ENCODE data around the gene CASP10. TPM values are rescaled to one million over a fixed set of nuclear protein-coding genes. Genes with fewer than 3 reads are reported as not detected.

The CASP10 gene
- total RNA-seq, 1 donor from 2014 or later: 7.8 TPM

DNA sequence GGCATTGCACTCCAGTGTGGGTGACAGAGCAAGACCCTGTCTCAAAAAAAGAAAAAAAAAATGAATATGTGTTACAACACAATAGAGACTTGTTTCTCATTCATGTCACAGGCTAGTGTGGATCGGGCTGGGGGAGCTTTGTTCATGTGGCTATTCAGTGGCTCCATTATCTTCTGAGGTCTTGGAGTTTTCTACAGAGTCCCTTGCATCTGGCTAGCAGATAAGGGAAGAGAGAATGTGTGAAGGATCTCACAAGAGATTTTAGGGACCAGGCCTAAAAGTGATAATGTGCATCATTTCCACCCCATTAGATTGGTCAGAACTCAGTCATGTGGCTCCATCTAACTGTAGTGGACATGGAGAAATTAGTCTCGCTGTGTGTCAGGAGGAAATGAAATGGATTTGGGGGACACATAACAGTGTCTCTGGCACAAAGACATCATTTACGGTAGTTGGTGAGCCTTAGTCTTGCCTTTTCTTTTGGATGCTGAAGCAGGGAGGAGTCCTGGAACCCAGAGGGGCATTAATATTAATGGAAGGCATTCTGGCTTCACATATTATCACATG is 32.4 kb upstream of the CASP10 start:
- H3K27ac ChIP-seq: peak overlapping the region; percentile 67 to 71
- no peaks in the 10 kb centered on the region for H3K9me3 ChIP-seq
- no peak overlapping the region for H3K4me3 ChIP-seq
- no peaks in the 10 kb centered on the region for H3K27me3 ChIP-seq
- TF ChIP-seq, protein P1, sequence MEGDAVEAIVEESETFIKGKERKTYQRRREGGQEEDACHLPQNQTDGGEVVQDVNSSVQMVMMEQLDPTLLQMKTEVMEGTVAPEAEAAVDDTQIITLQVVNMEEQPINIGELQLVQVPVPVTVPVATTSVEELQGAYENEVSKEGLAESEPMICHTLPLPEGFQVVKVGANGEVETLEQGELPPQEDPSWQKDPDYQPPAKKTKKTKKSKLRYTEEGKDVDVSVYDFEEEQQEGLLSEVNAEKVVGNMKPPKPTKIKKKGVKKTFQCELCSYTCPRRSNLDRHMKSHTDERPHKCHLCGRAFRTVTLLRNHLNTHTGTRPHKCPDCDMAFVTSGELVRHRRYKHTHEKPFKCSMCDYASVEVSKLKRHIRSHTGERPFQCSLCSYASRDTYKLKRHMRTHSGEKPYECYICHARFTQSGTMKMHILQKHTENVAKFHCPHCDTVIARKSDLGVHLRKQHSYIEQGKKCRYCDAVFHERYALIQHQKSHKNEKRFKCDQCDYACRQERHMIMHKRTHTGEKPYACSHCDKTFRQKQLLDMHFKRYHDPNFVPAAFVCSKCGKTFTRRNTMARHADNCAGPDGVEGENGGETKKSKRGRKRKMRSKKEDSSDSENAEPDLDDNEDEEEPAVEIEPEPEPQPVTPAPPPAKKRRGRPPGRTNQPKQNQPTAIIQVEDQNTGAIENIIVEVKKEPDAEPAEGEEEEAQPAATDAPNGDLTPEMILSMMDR (IDR thresholded peaks at IDR 0.05): no peak
- DNase-seq (ENCODE audit: low spot score in 2 of 2): no peak
- H3K4me1 ChIP-seq: peaks cover 4 to 16% of the 10 kb centered on the region in 2 donors
- intact Hi-C loops (cut with DNase I): loop anchor here (5.0 kb wide), 1 partner anchor 33 kb away; the partner anchor contains the start of gene CFLAR
- H3K36me3 ChIP-seq: peaks cover 52 to 78% of the 10 kb centered on the region in 2 donors

DNA sequence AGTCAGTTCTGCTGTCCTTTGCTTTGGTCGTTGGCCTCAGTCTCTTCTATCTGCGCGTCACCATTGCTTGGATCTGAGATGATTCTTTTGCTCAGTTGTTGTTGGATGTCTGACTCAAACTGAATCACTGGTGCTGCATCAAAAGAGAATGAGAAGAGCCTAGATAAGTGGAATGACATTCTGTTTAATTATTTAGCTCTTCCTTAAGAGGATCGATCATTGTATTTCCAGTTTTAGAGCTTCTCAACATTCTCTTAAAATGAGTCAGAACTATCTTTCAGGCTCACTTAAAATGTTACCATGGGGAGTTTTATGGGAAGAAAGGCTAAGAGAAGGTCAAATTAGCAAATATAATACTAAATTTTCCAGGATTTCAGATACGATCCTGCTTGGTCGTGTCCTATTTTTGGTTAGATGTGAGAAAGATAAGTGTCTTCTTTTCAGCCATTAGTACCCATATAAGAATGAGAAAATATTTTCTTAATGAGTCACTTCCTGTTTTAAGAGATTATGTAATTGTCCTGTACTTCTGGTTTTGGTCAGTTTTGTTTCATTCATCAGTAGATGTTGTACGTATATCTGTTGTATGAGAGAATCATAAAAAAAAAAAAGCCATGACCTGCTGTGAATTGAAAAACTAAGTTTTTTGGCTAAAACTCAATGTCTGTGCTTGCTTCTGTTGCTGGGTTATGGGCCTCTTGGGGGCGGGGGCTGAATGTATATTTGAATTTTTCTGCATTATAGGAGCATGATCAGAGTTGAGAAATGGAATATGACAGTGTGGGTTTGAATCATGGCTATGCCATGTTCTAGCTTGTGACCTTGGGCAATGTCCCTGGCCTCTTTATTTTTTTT is 31.6 kb upstream of the CASP10 start:
- H3K27me3 ChIP-seq: no peaks in the 10 kb centered on the region
- peak overlapping the region; percentile 67 to 71 for H3K27ac ChIP-seq
- no peak overlapping the region for H3K4me3 ChIP-seq
- TF ChIP-seq, protein P1 (IDR thresholded peaks at IDR 0.05): no peak
- DNase-seq (ENCODE audit: low spot score in 2 of 2): no peak
- peaks cover 4 to 16% of the 10 kb centered on the region in 2 donors for H3K4me1 ChIP-seq
- H3K36me3 ChIP-seq: peaks cover 51 to 79% of the 10 kb centered on the region in 2 donors
- intact Hi-C loops (cut with DNase I): loop anchor here (5.0 kb wide), 1 partner anchor 34 kb away; the partner anchor contains the start of gene CFLAR
- H3K9me3 ChIP-seq: no peaks in the 10 kb centered on the region

DNA sequence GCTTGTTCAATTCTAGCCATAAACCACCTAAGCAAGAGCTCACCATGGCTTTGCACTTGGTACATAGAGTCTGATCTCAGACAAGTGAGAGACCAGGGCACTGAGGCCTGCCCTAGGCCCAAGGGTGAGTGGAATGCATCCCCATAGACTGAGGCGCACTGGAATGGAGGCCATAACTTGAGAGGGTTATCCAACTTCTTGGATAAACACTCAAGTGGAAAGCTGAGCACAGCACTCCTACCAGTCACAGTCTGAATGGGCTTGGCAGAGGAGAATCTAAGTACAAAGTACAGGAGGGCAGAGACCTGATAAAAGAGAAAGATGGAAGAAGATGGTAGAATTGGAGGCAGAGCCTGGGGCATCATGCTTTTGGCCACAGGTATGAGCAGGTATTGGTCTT is 30.4 kb upstream of the CASP10 start:
- H3K9me3 ChIP-seq: no peaks in the 10 kb centered on the region

DNA sequence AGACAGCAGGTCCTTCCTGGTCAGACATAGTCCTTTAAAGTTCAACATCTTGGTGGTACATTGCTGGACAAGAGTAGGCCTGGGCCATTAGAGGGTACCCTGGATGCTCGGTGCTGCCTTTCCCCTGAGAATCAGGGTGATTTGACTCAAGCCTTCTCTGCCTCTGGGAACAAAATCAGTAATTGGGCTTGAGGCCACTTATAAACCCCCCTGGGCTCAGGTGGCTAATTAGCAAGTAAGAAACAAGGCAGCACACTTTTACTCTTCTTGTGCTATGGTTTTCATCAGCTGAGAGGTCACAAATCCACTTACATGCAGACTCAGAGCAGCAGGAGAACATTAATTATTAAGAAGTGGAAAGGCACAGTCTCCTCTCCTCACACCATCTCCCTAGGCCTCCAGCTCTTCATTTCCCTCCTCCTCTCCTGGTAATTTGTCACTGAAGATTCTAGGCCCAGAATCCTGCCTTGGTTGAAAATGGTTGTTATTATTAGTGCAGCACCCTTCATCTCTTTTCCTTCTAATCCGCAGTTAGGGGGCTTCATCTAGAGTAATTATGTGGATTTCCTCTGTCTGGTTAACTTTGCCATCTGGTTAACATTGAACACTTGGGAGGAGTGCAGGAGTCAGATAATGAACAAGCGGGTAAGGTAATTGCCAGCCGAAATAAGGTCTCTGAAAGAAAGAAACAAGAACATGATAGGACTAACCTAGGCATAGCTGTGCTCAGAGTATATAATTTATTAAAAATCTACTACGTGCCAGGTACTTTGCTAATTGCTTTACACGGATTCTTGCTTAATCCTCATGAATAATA is 29.7 kb upstream of the CASP10 start:
- peaks cover 65 to 84% of the 10 kb centered on the region in 2 donors for H3K36me3 ChIP-seq
- intact Hi-C loops (cut with DNase I): loop anchor here (5.0 kb wide), 1 partner anchor 36 kb away; the partner anchor contains the start of gene CFLAR
- no peaks in the 10 kb centered on the region for H3K27me3 ChIP-seq
- peaks cover 4 to 16% of the 10 kb centered on the region in 2 donors for H3K4me1 ChIP-seq
- no peak overlapping the region for H3K4me3 ChIP-seq
- no peaks in the 10 kb centered on the region for H3K9me3 ChIP-seq
- no peak for DNase-seq (ENCODE audit: low spot score in 2 of 2)
- H3K27ac ChIP-seq: peak overlapping the region in 1 of 2 donors; percentile 67
- TF ChIP-seq, protein P1 (IDR thresholded peaks at IDR 0.05): no peak

More for the DNA sequence above, 30.4 kb upstream of the CASP10 start:
- peak overlapping the region; percentile 67 to 71 for H3K27ac ChIP-seq
- TF ChIP-seq, protein P1 (IDR thresholded peaks at IDR 0.05): no peak
- intact Hi-C loops (cut with DNase I): loop anchor here (5.0 kb wide), 1 partner anchor 35 kb away; the partner anchor contains the start of gene CFLAR
- H3K27me3 ChIP-seq: no peaks in the 10 kb centered on the region
- no peak overlapping the region for H3K4me3 ChIP-seq
- DNase-seq (ENCODE audit: low spot score in 2 of 2): no peak
- peaks cover 60 to 83% of the 10 kb centered on the region in 2 donors for H3K36me3 ChIP-seq
- peaks cover 4 to 16% of the 10 kb centered on the region in 2 donors for H3K4me1 ChIP-seq

All from ascending aorta (tissue), 2 donors.